ENCODE results near the gene SORT1. TPM values are rescaled to one million over a fixed set of nuclear protein-coding genes. Genes with fewer than 3 reads are reported as not detected.

Gene SORT1
- total RNA-seq, 1 donor from 2014 or later = 0.20 TPM

DNA sequence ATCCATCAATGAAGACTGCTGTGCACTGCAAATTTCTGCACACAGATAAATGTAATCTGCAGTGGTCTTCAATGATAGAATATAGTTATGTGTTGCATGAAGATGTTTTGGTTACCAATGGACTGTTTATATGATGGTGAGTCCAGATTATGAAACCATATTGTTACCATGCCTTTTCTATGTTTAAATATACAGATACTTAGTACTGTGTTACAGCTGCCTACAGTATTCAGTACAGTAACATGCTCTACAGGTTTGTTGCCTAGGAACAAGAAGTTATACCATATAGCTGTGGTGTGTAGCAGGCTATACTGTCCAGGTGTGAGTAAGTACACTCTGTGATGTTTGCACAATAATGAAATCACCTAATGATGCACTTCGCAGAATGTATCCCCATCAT is 40.8 kb downstream of the SORT1 start:
- Mint-ChIP-seq H3K9me3 (no peaks in the 10 kb centered on the region), H3K36me3 (ENCODE audit: low read depth) (no peaks in the 10 kb centered on the region), H3K4me1 (no peaks in the 10 kb centered on the region), H3K4me3 (no peak overlapping the region), H3K27ac (no peak overlapping the region), H3K27me3 (peaks cover 11% of the 10 kb centered on the region)
- POLR2A ChIA-PET = no interaction called here
- CTCF ChIA-PET = no interaction called here
- TF ChIP-seq, protein P1, sequence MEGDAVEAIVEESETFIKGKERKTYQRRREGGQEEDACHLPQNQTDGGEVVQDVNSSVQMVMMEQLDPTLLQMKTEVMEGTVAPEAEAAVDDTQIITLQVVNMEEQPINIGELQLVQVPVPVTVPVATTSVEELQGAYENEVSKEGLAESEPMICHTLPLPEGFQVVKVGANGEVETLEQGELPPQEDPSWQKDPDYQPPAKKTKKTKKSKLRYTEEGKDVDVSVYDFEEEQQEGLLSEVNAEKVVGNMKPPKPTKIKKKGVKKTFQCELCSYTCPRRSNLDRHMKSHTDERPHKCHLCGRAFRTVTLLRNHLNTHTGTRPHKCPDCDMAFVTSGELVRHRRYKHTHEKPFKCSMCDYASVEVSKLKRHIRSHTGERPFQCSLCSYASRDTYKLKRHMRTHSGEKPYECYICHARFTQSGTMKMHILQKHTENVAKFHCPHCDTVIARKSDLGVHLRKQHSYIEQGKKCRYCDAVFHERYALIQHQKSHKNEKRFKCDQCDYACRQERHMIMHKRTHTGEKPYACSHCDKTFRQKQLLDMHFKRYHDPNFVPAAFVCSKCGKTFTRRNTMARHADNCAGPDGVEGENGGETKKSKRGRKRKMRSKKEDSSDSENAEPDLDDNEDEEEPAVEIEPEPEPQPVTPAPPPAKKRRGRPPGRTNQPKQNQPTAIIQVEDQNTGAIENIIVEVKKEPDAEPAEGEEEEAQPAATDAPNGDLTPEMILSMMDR (IDR thresholded peaks at IDR 0.05) = no peak
- intact Hi-C loops (cut with micrococcal nuclease) = no loop called here
- no peak for DNase-seq
- no peak for ATAC-seq (ENCODE audit: low read depth)

DNA sequence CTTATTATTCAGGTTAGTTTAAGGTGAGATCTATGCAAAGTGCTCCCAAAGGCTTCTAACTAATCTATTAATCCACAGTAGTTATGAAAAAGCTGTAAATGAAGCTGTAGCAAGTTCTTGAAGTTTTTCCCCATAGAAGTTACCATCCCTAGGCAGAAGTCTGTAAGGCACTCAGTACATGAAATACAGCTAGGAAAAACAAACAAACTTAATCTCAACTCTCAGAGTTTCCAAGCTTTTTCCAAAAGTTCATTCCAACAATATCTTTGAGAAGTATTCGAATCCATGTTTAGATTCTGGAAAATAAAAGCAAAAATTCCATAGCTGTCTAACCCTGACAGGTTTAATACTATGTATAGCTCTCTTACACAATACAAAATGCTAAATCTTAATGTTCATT is 41.2 kb downstream of the SORT1 start:
- H3K27ac Mint-ChIP-seq = no peak overlapping the region
- no peaks in the 10 kb centered on the region for H3K36me3 Mint-ChIP-seq (ENCODE audit: low read depth)
- ChIA-PET CTCF (no interaction called here), POLR2A (no interaction called here)
- peaks cover 10% of the 10 kb centered on the region for H3K27me3 Mint-ChIP-seq
- H3K4me3 Mint-ChIP-seq = no peak overlapping the region
- ATAC-seq (ENCODE audit: low read depth) (no peak), DNase-seq (no peak)
- TF ChIP-seq, protein P1 (IDR thresholded peaks at IDR 0.05) = no peak
- H3K9me3 Mint-ChIP-seq = no peaks in the 10 kb centered on the region
- no peaks in the 10 kb centered on the region for H3K4me1 Mint-ChIP-seq
- intact Hi-C loops (cut with micrococcal nuclease) = no loop called here

DNA sequence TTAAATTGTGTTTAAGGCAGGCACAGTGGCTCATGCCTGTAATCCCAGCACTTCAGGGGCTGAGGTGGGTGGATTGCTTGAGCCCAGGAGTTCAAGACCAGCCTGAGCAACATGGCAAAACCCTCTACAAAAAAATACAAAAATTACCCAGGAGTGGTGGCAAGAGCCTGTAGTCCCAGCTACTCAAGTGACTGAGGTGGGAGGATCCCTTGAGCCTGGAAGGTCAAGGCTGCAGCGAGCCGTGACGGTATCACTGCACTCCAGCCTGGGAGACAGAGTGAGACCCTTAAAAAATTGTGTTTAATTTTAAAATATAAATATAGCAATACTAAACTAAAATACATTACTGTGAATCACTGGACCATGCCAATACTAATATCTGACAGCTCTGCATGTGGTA is 42.8 kb downstream of the SORT1 start:
- Mint-ChIP-seq H3K4me1 (no peaks in the 10 kb centered on the region), H3K9me3 (no peaks in the 10 kb centered on the region), H3K27me3 (peaks cover 10% of the 10 kb centered on the region), H3K4me3 (no peak overlapping the region), H3K36me3 (ENCODE audit: low read depth) (no peaks in the 10 kb centered on the region), H3K27ac (no peak overlapping the region)
- no peak for ATAC-seq (ENCODE audit: low read depth)
- POLR2A ChIA-PET = no interaction called here
- TF ChIP-seq, protein P1 (IDR thresholded peaks at IDR 0.05) = no peak
- CTCF ChIA-PET = no interaction called here
- intact Hi-C loops (cut with micrococcal nuclease) = no loop called here
- no peak for DNase-seq

DNA sequence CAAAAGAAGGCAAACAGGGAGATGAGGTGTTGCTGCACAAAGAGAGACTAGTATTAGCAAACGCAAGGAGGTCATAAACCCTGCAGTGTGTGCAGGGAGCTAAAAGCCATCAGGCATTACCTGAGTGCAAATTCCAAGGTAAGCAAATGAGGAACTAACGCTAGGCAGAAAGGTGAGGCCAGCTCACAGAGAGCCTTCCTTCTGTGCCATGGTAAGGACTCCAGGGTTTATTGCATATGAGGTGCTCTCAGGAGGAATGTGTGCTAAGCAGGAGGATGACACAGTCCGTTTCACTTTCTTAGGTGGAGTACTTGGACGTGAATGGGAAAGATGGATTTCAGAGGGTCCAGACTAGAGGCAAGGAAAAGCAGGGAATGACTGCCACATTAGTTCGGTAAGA is 46.3 kb downstream of the SORT1 start:
- ATAC-seq (ENCODE audit: low read depth) = no peak
- H3K4me3 Mint-ChIP-seq = no peak overlapping the region
- POLR2A ChIA-PET = no interaction called here
- CTCF ChIA-PET = no interaction called here
- intact Hi-C loops (cut with micrococcal nuclease) = no loop called here
- no peak for DNase-seq
- TF ChIP-seq, protein P1 (IDR thresholded peaks at IDR 0.05) = no peak
- H3K27ac Mint-ChIP-seq = no peak overlapping the region
- peaks cover 8% of the 10 kb centered on the region for H3K27me3 Mint-ChIP-seq
- H3K9me3 Mint-ChIP-seq = no peaks in the 10 kb centered on the region
- no peaks in the 10 kb centered on the region for H3K4me1 Mint-ChIP-seq
- H3K36me3 Mint-ChIP-seq (ENCODE audit: low read depth) = no peaks in the 10 kb centered on the region

DNA sequence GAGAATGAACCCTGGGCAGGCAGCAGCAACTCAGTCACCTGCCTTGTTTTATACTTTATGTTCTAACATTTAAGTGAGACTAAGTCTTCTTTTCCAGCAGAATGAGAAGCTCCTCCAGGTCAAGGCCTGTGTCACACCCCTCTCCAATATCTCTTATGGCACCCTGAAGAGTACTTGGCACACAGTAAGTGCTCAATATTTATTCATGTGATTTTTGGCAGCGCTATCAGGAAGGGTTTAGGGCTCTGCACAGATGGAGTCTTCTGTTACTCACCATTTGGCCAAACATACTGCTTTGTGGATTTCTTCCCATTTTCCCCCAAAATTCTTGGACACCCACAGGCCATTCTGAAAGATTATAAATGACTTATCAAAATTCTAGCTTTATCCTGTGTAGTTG is 47.1 kb downstream of the SORT1 start:
- TF ChIP-seq, protein P1 (IDR thresholded peaks at IDR 0.05) = no peak
- no peaks in the 10 kb centered on the region for H3K9me3 Mint-ChIP-seq
- H3K27me3 Mint-ChIP-seq = peaks cover 8% of the 10 kb centered on the region
- H3K4me3 Mint-ChIP-seq = no peak overlapping the region
- no peaks in the 10 kb centered on the region for H3K36me3 Mint-ChIP-seq (ENCODE audit: low read depth)
- intact Hi-C loops (cut with micrococcal nuclease) = no loop called here
- no peaks in the 10 kb centered on the region for H3K4me1 Mint-ChIP-seq
- H3K27ac Mint-ChIP-seq = no peak overlapping the region
- POLR2A ChIA-PET = no interaction called here
- ATAC-seq (ENCODE audit: low read depth) = no peak
- CTCF ChIA-PET = interaction anchor here (0.9 kb wide), 1 partner anchor 49 kb away, joined by 4 read pairs; no protein-coding TSS in a partner anchor
- no peak for DNase-seq
